GM12878 (cell line): Measurements from ENCODE around the gene TNNC2. TPM values are rescaled to one million over a fixed set of nuclear protein-coding genes. Genes with fewer than 3 reads are reported as not detected.

Source experiments
- ATAC-seq: fragments of 200-7000 bp; cut with Tn5 transposase; 3 replicates; pipeline ENCODE4 v1.9.1; 2020; ENCODE audit warnings: mild to moderate bottlenecking, moderate library complexity
- BruUV-seq: library from RNA; stranded (reverse); fragments of 400-500 nt; replicated peaks from 2 replicates; lab custom pipeline; 2021; lab: Mats Ljungman, UMichigan
- CTCF ChIA-PET: fragments of 300-600 bp; sonication (Branson Sonifier 250); formaldehyde crosslinking; extraction: SDS; loops from one replicate; lab custom pipeline; 2021; ENCODE audit warnings: inconsistent platforms; lab: Yijun Ruan, JAX
- POLR2A ChIA-PET: fragments of 350-600 bp; formaldehyde crosslinking; extraction: SDS; loops from one replicate; lab custom pipeline; 2021; ENCODE audit warnings: inconsistent platforms; lab: Charles Lee
- RAD21 ChIA-PET: fragments of 300-600 bp; sonication (Branson Sonifier 250); formaldehyde crosslinking; loops from one replicate; lab custom pipeline; 2023; ENCODE audit warnings: antibody characterized with exemption; ENCODE audit not compliant: unreplicated experiment; lab: Charles Lee
- SMC1A ChIA-PET: fragments of 300-600 bp; sonication (Branson Sonifier 250); formaldehyde crosslinking; loops from one replicate; lab custom pipeline; 2023; ENCODE audit not compliant: unreplicated experiment, uncharacterized antibody; lab: Charles Lee
- DNase-seq: peaks from one replicate; pipeline ENCODE4 v3.0.0-alpha.2; 2011; ENCODE audit warnings: low read depth, low spot score
- FAIRE-seq: peaks from 3 replicates; lab custom pipeline; 2011; peaks lifted over from hg19 to GRCh38; lab: Jason Lieb, UNC
- H2AFZ ChIP-seq: 2 replicates; pipeline ENCODE4 v1.6.0; 2011; ENCODE audit warnings: low read depth, low read length, control low read depth; ENCODE audit not compliant: control insufficient read depth
- H3K27ac ChIP-seq: 2 replicates; pipeline ENCODE4 v1.5.1; 2011; ENCODE audit warnings: control low read depth; ENCODE audit not compliant: control insufficient read depth, insufficient read depth
- H3K27me3 ChIP-seq, 2 experiments: replicated peaks in 1 of 2; 2 replicates each; pipeline versions ENCODE4 v1.6.0 to v1.6.1; 2011; ENCODE audit warnings: low read length in 1 of 2; ENCODE audit not compliant: control insufficient read depth in 2 of 2, insufficient read depth in 2 of 2
- H3K36me3 ChIP-seq, 2 experiments: 2 replicates each; pipeline ENCODE4 v1.5.1; 2011; ENCODE audit warnings: low read length in 1 of 2; ENCODE audit not compliant: control insufficient read depth in 2 of 2, insufficient read depth in 2 of 2
- H3K4me1 ChIP-seq: 2 replicates; pipeline ENCODE4 v1.6.1; 2011; ENCODE audit warnings: mild to moderate bottlenecking, low read length, moderate library complexity, mixed read lengths; ENCODE audit not compliant: control insufficient read depth, insufficient read depth
- H3K4me2 ChIP-seq: 2 replicates; pipeline ENCODE4 v1.6.0; 2011; ENCODE audit warnings: control low read depth; ENCODE audit not compliant: control insufficient read depth, insufficient read depth
- H3K4me3 ChIP-seq: fragments of 200-600 bp; sonication (generic); 2 replicates; pipeline ENCODE4 v1.5.1; 2016
- H3K79me2 ChIP-seq: 2 replicates; pipeline ENCODE4 v1.6.0; 2011; ENCODE audit warnings: low read length; ENCODE audit not compliant: control insufficient read depth, insufficient read depth
- H3K9ac ChIP-seq: 2 replicates; pipeline ENCODE4 v1.8.0; 2011; ENCODE audit warnings: low read length, control low read depth, mixed read lengths; ENCODE audit not compliant: control insufficient read depth, insufficient read depth
- H3K9me3 ChIP-seq: replicated peaks from 3 replicates; pipeline ENCODE4 v1.5.1; 2011; ENCODE audit warnings: mild to moderate bottlenecking, low read length; ENCODE audit not compliant: control insufficient read depth, insufficient read depth
- H4K20me1 ChIP-seq: 2 replicates; pipeline ENCODE4 v1.6.0; 2011; ENCODE audit not compliant: control insufficient read depth, insufficient read depth
- CHD2 ChIP-seq: IDR thresholded peaks from 2 replicates; pipeline ENCODE4 v1.6.1; 2011; ENCODE audit warnings: low read depth, low read length, improper control_type of control experiment, borderline replicate concordance
- CUX1 ChIP-seq: IDR thresholded peaks from 2 replicates; pipeline ENCODE4 v1.6.1; 2012; ENCODE audit warnings: improper control_type of control experiment, low read depth, low read length; ENCODE audit not compliant: insufficient replicate concordance
- GABPA ChIP-seq: IDR thresholded peaks from 2 replicates; pipeline ENCODE4 v1.6.1; 2014; ENCODE audit warnings: antibody characterized with exemption, low read depth, mild to moderate bottlenecking, inconsistent platforms
- IKZF2 ChIP-seq, 2 experiments: fragments of 450-650 bp; IDR thresholded peaks; 2 replicates each; pipeline ENCODE4 v1.6.1; 2017; ENCODE audit warnings: mild to moderate bottlenecking in 2 of 2, moderate library complexity in 2 of 2
- IRF3 ChIP-seq: fragments of 450-650 bp; IDR thresholded peaks from 2 replicates; pipeline ENCODE4 v1.6.1; 2014; ENCODE audit warnings: mild to moderate bottlenecking
- MLLT1 ChIP-seq: fragments of 450-650 bp; IDR thresholded peaks from 2 replicates; pipeline ENCODE4 v1.6.1; 2016; ENCODE audit warnings: mild to moderate bottlenecking
- NFXL1 ChIP-seq: fragments of 450-650 bp; IDR thresholded peaks from 2 replicates; pipeline ENCODE4 v1.6.1; 2017; ENCODE audit warnings: antibody characterized with exemption, mild to moderate bottlenecking, borderline replicate concordance
- NFYB ChIP-seq: IDR thresholded peaks from 2 replicates; pipeline ENCODE4 v1.6.1; 2011; ENCODE audit warnings: low read depth, mild to moderate bottlenecking, low read length, improper control_type of control experiment, moderate library complexity; ENCODE audit not compliant: insufficient read depth
- NR2C1 ChIP-seq: fragments of 450-650 bp; IDR thresholded peaks from 2 replicates; pipeline ENCODE4 v1.6.1; 2017; ENCODE audit warnings: antibody characterized with exemption, mild to moderate bottlenecking, moderate library complexity
- NR2F1 ChIP-seq: fragments of 450-650 bp; conservative IDR thresholded peaks from 2 replicates; pipeline ENCODE4 v1.6.1; 2017; ENCODE audit warnings: mild to moderate bottlenecking
- PAX5 ChIP-seq: IDR thresholded peaks from 2 replicates; pipeline ENCODE4 v1.6.1; 2011; ENCODE audit warnings: low read depth, low read length, borderline replicate concordance
- RBBP5 ChIP-seq: fragments of 200-600 bp; sonication (generic); conservative IDR thresholded peaks from 2 replicates; pipeline ENCODE4 v1.6.1; 2016
- RCOR1 ChIP-seq: conservative IDR thresholded peaks from 2 replicates; pipeline ENCODE4 v1.6.1; 2012; ENCODE audit warnings: low read depth, low read length, improper control_type of control experiment
- SMAD1 ChIP-seq: fragments of 450-650 bp; IDR thresholded peaks from 2 replicates; pipeline ENCODE4 v1.6.1; 2018; ENCODE audit warnings: mild to moderate bottlenecking, low read depth; ENCODE audit not compliant: partially characterized antibody
- SPI1 ChIP-seq: IDR thresholded peaks from 2 replicates; pipeline ENCODE4 v1.6.1; 2011; ENCODE audit warnings: low read depth, mild to moderate bottlenecking, low read length, moderate library complexity, borderline replicate concordance; ENCODE audit not compliant: insufficient read depth
- ZSCAN29 ChIP-seq: fragments of 450-650 bp; IDR thresholded peaks from 2 replicates; pipeline ENCODE4 v1.6.1; 2017; ENCODE audit warnings: mild to moderate bottlenecking, moderate library complexity
- WGBS: methylation state at CpG from one replicate; pipeline ENCODE4 v1.1.6; 2016; ENCODE audit warnings: low lambda C conversion rate; ENCODE audit not compliant: insufficient replicate concordance, insufficient coverage; ENCODE audit errors: missing lambda C conversion rate; 5-methylcytosine and 5-hydroxymethylcytosine counted together
- in situ Hi-C: fragments of 300-500 bp; cut with MboI; formaldehyde crosslinking; loops from 9 replicates; pipeline ENCODE4 v1.14.3; 2018; ENCODE audit warnings: mixed read lengths
- intact Hi-C: fragments of 100-400 bp; cut with micrococcal nuclease; formaldehyde crosslinking; loops from one replicate; pipeline ENCODE4 v1.14.2; 2022; ENCODE audit not compliant: unreplicated experiment
- polyA plus RNA-seq, 11 experiments: library from polyadenylated mRNA; depleted of rRNA in 4 of 11; unstranded in 6 of 11; stranded (reverse) in 5 of 11; fragments of >200 nt; fragmentation: Nextera tagmentation in 4 of 11; fragmentation: Illumina TruSeq in 1 of 11; extraction: Ambion mirVana in 4 of 11; extraction: Trizol in 1 of 11; gene quantifications; 1 replicate in 1 of 11; 2 replicates in 10 of 11; pipeline versions ENCODE4 v1.2.1 to v1.2.3, GENCODE V29; 2011 to 2016; ENCODE audit warnings: inconsistent platforms in 2 of 11, missing spikeins in 2 of 11, low read depth in 1 of 11
- total RNA-seq, 4 experiments: library from RNA; depleted of rRNA in 3 of 4; stranded (reverse); fragments of >200 nt in 3 of 4; fragmentation: Illumina TruSeq in 1 of 4; extraction: Trizol in 1 of 4; gene quantifications; 2 replicates each; pipeline versions ENCODE4 v1.2.1 to v1.2.3, GENCODE V29; 2013 to 2021

The TNNC2 gene
- total and polyA plus RNA-seq, 10 of the 15 experiments (the other 5 are each of a cell fraction or from before 2014, with no cell fraction given) = 0.37 TPM; not detected in 9

GRCh38 chr20:45792317-45793118 is 34.6 kb downstream of the TNNC2 start:
- ChIA-PET RAD21 (no interaction called here), SMC1A (no interaction called here), CTCF (interaction anchor here (0.8 kb wide), 1 partner anchor 354 kb away, joined by 3 read pairs; no protein-coding TSS in a partner anchor), POLR2A (interaction anchor here (0.6 kb wide), 1 partner anchor 143 kb away, joined by 4 read pairs; no protein-coding TSS in a partner anchor)
- Histone ChIP-seq H3K4me3 (peak overlapping the region; percentile 88), H3K4me1 (0 out of 2 replicates have a peak, but pooled peaks cover 5% of the 10 kb centered on the region), H3K36me3 (peaks cover 2 to 7% of the 10 kb centered on the region in 2 experiments; a peak in 3 of 4 replicates), H4K20me1 (no peaks in the 10 kb centered on the region), H3K4me2 (peak overlapping the region; percentile 96), H2AFZ (peak overlapping the region; percentile 89), H3K27ac (peak overlapping the region; percentile 87), H3K27me3 (no peaks in the 10 kb centered on the region), H3K9ac (peak overlapping the region; percentile 98), H3K9me3 (no peaks in the 10 kb centered on the region), H3K79me2 (peaks cover 14% of the 10 kb centered on the region)
- peak; percentile 7 for FAIRE-seq
- peak; percentile 50 for ATAC-seq
- in situ Hi-C loops (no loop called here), intact Hi-C loops (no loop called here)
- TSS peak; percentile 75 for BruUV-seq
- no peak for DNase-seq
- WGBS = 14% methylated on average over 19 of the region's 19 CpGs
- TF ChIP-seq CUX1 (no peak), RBBP5 (no peak), PAX5 (no peak), NR2F1 (no peak), IKZF2 (IDR thresholded peaks at IDR 0.05) (0 out of 4 replicates have a peak, but pooled peaks of 1 of the 2 experiments have one; percentile 22), CHD2 (no peak), MLLT1 (0 out of 2 replicates have a peak, but pooled peaks have one; percentile 30), GABPA (no peak), SPI1 (peak; percentile 92), NFXL1 (no peak), ZSCAN29 (no peak), RCOR1 (no peak), SMAD1 (no peak), IRF3 (no peak), NR2C1 (peak; percentile 9; the same call in 1 of the 2 replicates), NFYB (no peak)
